Neuron (in vitro differentiated cells): ENCODE results near the gene KIAA1755.

Experiments used
- H2AFZ ChIP-seq: one replicate; pipeline ENCODE4 v1.6.1; 2013; ENCODE audit warnings: low read depth, mild to moderate bottlenecking, inconsistent platforms, low read length, moderate library complexity
- H3K27me3 ChIP-seq: one replicate; pipeline ENCODE4 v1.6.1; 2013; ENCODE audit warnings: low read length; ENCODE audit not compliant: insufficient read depth
- H3K36me3 ChIP-seq: one replicate; pipeline ENCODE4 v1.6.1; 2013; ENCODE audit warnings: low read length; ENCODE audit not compliant: insufficient read depth
- H3K4me1 ChIP-seq: one replicate; pipeline ENCODE4 v1.6.1; 2013; ENCODE audit warnings: low read length; ENCODE audit not compliant: insufficient read depth
- H3K4me3 ChIP-seq: 2 replicates; pipeline ENCODE4 v1.5.1; 2013; ENCODE audit warnings: mild to moderate bottlenecking, low read length, moderate library complexity
- H3K9me3 ChIP-seq: one replicate; pipeline ENCODE4 v1.6.1; 2013; ENCODE audit warnings: low read length

Gene KIAA1755

DNA sequence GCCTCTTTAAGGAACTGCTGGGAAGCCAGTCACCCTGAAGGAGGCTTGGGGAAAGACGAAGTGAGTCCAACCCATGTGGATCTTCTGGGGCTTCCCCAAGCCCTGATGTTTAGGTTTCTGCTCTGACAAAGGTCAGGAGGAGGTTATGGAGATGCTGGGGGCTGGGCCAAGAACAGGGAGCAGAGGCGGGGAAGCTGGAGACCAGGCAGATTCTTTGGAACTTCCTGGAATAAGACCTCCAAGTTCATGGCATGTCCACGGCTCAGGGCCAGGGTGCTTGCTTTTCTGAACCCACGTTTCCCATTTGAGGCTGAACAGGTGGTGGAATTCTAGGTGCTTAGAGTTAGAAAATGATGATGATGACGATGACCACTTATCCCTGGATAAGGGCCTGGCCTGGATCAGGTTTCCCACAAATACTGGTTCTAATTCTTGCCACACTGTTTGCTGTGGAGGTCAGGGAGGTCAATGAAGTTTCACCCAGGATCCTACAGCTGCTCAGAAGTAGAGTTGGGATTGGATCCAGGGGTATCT, 65.5 kb downstream of the KIAA1755 start:
- H3K4me3 ChIP-seq: no peak overlapping the region
- H3K4me1 ChIP-seq: no peaks in the 10 kb centered on the region
- H3K27me3 ChIP-seq: no peaks in the 10 kb centered on the region
- H3K36me3 ChIP-seq: no peaks in the 10 kb centered on the region
- H3K9me3 ChIP-seq: no peaks in the 10 kb centered on the region
- no peak overlapping the region for H2AFZ ChIP-seq

DNA sequence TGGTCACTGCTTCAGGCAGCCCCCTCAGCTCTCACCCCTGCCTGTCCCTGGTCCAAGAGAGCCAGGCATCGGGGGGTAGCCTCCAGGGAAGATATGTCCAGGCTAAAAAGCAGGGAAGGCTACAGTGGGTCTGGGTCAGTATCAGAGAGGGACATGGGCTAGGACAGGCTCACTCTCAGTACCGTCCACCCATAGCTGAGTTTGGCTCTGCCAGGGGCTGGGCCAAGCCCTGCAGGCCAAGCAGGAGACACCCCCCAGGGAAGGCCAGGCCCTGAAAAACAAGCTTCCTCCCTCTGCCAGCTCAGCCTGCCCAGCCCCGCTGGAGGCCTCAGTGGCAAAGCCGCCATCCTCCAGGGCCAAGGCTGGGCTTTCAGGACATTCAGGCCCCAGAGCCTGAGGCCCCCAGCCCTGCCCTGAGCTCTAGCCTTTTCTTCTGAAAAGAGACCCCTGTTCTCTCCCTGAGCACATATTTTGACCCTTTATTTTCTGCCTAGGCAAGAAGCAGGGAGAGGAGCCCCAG, 66.9 kb downstream of the KIAA1755 start:
- Histone ChIP-seq H3K36me3 (no peaks in the 10 kb centered on the region), H3K4me1 (no peaks in the 10 kb centered on the region), H3K27me3 (no peaks in the 10 kb centered on the region), H3K4me3 (no peak overlapping the region), H2AFZ (no peak overlapping the region), H3K9me3 (no peaks in the 10 kb centered on the region)

DNA sequence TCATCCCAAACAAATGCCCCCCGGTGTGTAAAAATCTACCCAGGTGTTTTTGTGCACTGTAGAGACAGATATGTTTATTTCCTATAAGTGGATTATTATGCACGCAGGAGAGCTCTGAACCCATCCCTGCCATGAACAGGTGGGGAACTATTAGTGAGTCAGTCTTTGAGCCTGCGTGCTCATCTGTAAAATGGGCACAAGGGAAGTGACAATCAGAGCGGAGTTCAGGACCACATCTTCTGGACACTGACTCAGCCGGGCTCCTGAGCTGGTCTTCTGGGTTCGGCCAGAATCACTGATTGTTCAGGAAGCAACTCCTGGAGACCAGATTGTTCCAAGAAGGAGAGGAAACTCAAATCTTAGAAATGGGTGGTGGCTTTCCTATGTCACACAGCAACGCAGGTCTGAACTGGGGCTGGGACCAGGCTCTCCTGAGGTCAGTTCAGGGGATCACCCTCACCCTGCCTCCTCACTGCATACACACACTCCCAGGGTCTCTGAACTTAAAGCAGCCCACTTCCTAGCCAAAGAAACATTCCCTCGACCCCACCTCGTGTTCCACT, 68.1 kb downstream of the KIAA1755 start:
- no peak overlapping the region for H3K4me3 ChIP-seq

DNA sequence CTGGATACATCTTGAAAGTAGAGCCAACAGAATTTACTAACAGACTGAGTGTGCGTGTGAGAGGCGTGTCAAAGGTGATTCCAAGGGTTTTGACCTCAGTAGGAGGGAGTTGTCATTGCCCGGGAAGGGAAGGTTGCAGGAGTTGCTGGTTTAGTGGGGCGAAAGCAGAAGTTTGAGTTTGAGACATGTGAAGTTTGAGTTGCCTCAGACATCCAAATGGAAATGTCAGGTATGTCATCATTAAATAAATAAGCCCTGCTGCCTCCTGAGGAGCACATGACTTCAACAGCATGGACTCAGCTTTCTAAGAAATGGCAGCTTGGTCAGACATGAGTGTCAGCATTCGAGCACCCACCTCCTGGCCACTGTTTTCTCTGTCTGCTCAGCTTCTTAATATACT, 68.9 kb downstream of the KIAA1755 start:
- no peaks in the 10 kb centered on the region for H3K36me3 ChIP-seq
- H3K9me3 ChIP-seq: no peaks in the 10 kb centered on the region
- H3K27me3 ChIP-seq: no peaks in the 10 kb centered on the region
- no peak overlapping the region for H3K4me3 ChIP-seq
- H2AFZ ChIP-seq: no peak overlapping the region
- H3K4me1 ChIP-seq: no peaks in the 10 kb centered on the region

More for the DNA sequence above, 68.1 kb downstream of the KIAA1755 start:
- Histone ChIP-seq H3K36me3 (no peaks in the 10 kb centered on the region), H3K4me1 (no peaks in the 10 kb centered on the region), H3K9me3 (no peaks in the 10 kb centered on the region), H2AFZ (no peak overlapping the region), H3K27me3 (no peaks in the 10 kb centered on the region)

DNA sequence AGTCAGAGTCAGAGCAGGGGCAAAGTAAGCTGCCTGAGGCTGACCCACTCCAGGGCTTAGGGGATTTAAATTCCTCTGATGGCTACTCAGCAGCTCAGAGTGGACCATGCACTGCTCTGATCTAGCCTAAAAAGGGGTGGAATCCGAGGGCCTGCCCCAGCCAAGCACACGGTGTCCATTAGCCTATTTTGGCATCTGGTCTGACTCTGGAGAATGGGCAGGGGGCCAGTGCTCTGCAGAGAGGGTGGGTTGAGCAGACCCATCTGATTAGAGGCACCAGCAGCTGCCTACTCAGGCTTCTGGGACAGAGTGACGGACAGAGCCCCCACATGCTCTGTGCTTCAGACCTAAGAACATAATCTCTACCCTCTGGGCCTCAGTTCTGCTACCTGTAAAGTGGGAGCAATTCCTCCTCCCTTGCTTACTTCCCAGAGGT, 69.6 kb downstream of the KIAA1755 start:
- H3K36me3 ChIP-seq: no peaks in the 10 kb centered on the region
- H3K9me3 ChIP-seq: no peaks in the 10 kb centered on the region
- no peak overlapping the region for H3K4me3 ChIP-seq
- no peaks in the 10 kb centered on the region for H3K4me1 ChIP-seq
- H3K27me3 ChIP-seq: no peaks in the 10 kb centered on the region
- no peak overlapping the region for H2AFZ ChIP-seq

DNA sequence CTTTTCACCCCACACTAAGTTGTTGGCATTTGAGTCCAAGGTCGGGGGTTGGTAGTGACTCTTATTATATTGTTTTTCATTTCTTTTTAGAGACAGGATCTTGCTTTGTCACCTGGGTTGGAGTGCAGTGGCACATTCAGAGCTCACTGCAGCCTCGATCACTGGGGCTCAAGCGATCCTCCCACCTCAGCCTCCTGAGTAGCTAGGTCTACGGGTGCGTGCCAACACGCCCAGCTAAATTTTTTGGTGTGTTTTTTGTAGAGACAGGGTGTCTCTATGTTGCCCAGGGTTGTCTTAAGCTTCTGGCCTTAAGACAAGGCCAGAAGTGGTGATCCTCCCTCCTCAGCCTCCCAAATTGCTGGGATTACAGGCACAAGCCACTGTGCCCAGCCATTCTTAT, 70.4 kb downstream of the KIAA1755 start:
- Histone ChIP-seq H3K27me3 (no peaks in the 10 kb centered on the region), H3K4me1 (no peaks in the 10 kb centered on the region), H3K9me3 (no peaks in the 10 kb centered on the region), H3K4me3 (no peak overlapping the region), H2AFZ (no peak overlapping the region), H3K36me3 (no peaks in the 10 kb centered on the region)

DNA sequence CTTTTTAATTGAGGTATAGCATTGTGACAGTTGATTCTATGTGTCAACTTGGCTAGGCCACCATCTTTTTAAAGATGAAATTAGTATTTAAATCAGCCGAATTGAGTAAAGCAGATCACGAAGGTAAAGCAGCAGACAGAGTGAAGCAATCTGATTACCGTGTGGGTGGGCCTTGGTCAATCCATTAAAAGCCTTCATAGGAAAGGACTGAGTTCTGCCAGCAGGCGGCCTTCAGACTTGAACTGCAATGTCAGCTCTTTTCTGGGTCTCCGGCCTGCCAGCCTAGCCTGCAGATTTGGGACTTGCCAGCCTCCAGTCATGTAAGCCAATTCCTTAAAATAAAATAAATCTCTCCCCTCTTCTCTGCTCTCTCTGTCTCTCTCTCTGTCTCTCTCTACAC, 73.0 kb downstream of the KIAA1755 start:
- Histone ChIP-seq H2AFZ (no peak overlapping the region), H3K4me3 (no peak overlapping the region), H3K27me3 (no peaks in the 10 kb centered on the region), H3K4me1 (no peaks in the 10 kb centered on the region), H3K36me3 (no peaks in the 10 kb centered on the region), H3K9me3 (no peaks in the 10 kb centered on the region)

DNA sequence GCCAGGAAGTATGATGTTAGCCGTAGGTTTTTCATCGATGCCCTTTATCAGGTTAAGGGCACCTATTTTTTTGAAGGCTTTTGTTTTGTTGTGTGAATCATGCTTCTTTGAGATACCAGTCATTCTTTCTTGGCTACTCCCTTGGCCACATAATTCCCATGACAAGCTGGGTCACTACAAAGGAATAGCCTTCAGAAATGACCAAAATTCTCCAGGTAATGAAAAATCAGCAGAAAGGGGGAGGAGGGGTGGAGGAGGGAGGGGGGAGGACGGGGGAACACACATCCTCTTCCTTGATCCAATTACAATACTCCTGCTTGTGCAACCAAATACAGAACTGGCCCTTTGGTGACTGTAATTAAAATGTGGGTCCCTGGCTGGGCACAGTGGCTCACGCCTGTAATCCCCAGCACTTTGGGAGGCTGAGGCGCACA, 73.7 kb downstream of the KIAA1755 start:
- Histone ChIP-seq H3K9me3 (no peaks in the 10 kb centered on the region), H3K27me3 (no peaks in the 10 kb centered on the region), H3K4me3 (no peak overlapping the region), H2AFZ (no peak overlapping the region), H3K36me3 (no peaks in the 10 kb centered on the region), H3K4me1 (no peaks in the 10 kb centered on the region)

DNA sequence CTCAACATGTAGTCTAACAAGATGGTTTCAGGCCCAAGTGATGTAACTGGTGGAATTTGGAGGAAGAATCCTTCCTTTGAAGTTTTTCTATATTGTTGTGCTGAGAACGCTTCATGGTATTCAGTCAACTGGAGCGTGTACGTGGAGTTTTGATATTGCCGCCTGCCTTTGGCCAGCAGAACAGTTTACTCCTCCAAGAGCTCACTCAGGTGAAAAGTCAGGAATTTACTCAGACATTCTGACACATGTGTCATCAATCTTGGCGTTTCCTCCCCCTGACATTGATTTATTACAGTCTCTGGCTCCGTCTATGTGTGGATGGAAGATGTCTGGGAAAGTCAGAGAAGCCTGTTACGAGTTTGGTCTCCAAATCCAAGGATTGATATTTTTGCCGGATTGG, 76.4 kb downstream of the KIAA1755 start:
- H3K9me3 ChIP-seq: no peaks in the 10 kb centered on the region
- H3K27me3 ChIP-seq: no peaks in the 10 kb centered on the region
- no peak overlapping the region for H2AFZ ChIP-seq
- no peaks in the 10 kb centered on the region for H3K4me1 ChIP-seq
- H3K4me3 ChIP-seq: no peak overlapping the region
- H3K36me3 ChIP-seq: no peaks in the 10 kb centered on the region

DNA sequence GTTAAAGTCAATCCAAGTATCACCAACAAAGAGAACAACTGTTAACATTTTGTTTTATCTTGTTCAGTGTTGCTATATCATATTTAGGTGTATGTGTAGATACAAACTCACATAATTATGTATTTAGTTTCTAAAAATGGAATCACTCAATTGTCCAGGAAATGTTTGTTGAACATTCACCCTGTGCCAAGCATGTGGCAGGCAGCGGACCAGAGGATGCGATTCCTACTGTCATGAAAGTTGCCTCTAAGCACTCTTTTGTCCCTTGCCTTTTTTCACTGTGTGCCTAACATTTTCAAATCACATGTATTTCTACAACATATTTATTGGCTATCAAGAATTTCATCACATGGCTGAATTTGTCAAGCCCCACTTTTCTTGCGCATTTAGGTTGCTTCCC, 78.6 kb downstream of the KIAA1755 start:
- H3K4me3 ChIP-seq: no peak overlapping the region
- no peaks in the 10 kb centered on the region for H3K36me3 ChIP-seq
- H3K9me3 ChIP-seq: no peaks in the 10 kb centered on the region
- no peaks in the 10 kb centered on the region for H3K4me1 ChIP-seq
- H3K27me3 ChIP-seq: no peaks in the 10 kb centered on the region
- H2AFZ ChIP-seq: no peak overlapping the region

DNA sequence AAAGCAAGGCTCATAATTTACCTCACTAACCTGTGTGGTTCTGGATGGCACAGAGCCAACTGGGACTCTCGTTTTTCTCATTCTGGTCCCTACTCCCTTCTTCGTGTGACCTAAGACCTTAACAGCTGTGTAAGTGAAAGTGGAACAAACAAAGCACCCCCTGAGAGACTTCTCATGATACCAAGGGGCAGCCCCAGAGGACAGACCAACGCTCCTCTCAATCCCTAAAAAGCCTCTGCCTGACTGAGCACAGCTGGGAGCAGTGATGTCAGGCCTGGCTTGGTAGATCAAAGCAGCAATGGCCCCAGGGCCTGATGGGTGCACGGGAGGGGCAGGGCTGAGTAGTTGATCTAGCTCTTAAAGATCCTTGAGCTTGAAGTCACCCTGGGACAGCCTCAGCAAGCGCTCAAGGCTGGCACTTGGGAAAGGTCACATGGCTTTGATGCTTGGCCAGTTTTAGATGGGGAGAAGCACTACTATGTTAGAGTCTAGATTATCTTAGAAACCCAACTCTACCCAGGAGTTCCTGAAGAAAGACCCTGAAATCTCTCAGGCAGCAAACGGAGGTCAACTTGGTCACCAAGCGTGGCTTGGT, 79.2 kb downstream of the KIAA1755 start:
- Histone ChIP-seq H2AFZ (no peak overlapping the region), H3K27me3 (no peaks in the 10 kb centered on the region), H3K36me3 (no peaks in the 10 kb centered on the region), H3K4me1 (no peaks in the 10 kb centered on the region), H3K9me3 (no peaks in the 10 kb centered on the region), H3K4me3 (no peak overlapping the region)

DNA sequence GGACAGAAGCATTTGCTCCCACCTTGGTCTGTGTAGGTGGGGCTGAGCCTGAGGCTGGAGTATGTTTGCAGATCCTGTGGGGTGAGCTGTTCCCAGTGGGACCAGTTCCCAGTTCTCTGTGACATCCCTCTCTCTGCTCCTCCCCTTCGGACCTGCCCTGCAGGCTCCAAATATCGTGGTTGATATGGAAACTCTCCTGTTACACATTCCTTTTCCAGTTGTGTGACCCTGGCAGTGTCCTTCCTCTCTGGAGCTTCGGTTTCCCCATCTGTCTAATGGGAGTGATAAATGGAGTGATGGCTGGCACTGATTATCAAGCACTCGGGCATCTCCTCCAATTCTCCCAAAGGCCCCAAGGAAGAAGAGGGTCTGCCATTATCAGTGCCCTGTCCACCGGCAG, 79.8 kb downstream of the KIAA1755 start:
- Histone ChIP-seq H3K4me3 (no peak overlapping the region), H3K9me3 (no peaks in the 10 kb centered on the region), H2AFZ (no peak overlapping the region), H3K4me1 (no peaks in the 10 kb centered on the region), H3K27me3 (no peaks in the 10 kb centered on the region), H3K36me3 (no peaks in the 10 kb centered on the region)

DNA sequence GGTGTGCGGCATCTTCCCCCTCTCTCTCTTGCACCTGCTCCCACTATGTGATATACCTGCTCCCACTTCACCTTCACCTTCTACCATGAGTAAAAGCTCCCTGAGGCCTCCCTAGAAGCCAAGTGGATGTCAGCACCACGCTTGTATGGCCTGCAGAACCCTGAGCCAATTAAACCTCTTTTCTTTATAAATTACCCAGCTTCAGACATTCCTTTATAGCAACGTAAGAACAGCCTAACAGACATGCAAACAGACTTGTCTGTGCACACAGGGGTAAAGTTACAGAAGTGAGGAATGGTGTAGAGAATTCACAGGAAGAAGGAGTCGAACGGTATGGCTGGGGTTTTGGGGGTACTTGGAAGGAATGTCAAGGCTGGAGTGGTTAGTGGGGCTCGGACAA, 80.7 kb downstream of the KIAA1755 start:
- H3K4me1 ChIP-seq: no peaks in the 10 kb centered on the region
- no peak overlapping the region for H2AFZ ChIP-seq
- no peaks in the 10 kb centered on the region for H3K9me3 ChIP-seq
- H3K4me3 ChIP-seq: no peak overlapping the region
- H3K36me3 ChIP-seq: no peaks in the 10 kb centered on the region
- no peaks in the 10 kb centered on the region for H3K27me3 ChIP-seq

DNA sequence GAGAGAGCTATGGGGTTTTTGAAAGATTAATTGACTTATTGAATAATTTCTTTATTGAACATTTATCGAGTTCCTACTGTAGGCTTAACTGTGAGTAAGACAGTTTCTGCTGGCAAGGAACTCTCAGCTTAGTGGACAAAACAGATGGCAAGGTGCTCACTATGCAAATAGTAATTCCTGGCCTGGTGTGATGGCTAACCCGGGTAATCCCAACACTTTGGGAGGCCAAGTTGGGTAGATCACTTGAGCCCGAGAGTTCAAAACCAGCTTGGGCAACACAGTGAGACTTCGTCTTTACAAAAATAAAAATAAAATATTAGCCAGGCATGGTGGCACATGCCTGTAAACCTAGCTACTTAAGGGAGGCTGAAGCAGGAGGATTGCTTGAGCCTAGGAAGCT, 82.0 kb downstream of the KIAA1755 start:
- no peaks in the 10 kb centered on the region for H3K9me3 ChIP-seq
- H3K36me3 ChIP-seq: no peaks in the 10 kb centered on the region
- no peaks in the 10 kb centered on the region for H3K4me1 ChIP-seq
- no peak overlapping the region for H3K4me3 ChIP-seq
- H2AFZ ChIP-seq: no peak overlapping the region
- H3K27me3 ChIP-seq: no peaks in the 10 kb centered on the region
